K562 (cell line): ENCODE results near the gene CCDC97.

Experiments
- BRCA1 ChIP-seq, 2 experiments: fragments of 450-650 bp in 1 of 2; sonication (generic) in 1 of 2; formaldehyde crosslinking in 1 of 2; IDR thresholded peaks; 2 replicates each; pipeline versions ENCODE4 v1.5.0 to v1.6.1; 2017 to 2020; ENCODE audit warnings: mild to moderate bottlenecking in 1 of 2, missing genetic modification reagents in 1 of 2
- CTCF ChIP-seq, 3 experiments: IDR thresholded peaks in 2 of 3; conservative IDR thresholded peaks in 1 of 3; 2 replicates each; pipeline ENCODE4 v1.5.1; 2011 to 2012; ENCODE audit warnings: low read length in 3 of 3, mild to moderate bottlenecking in 3 of 3, control low read depth in 2 of 3, improper control_type of control experiment in 1 of 3, inconsistent platforms in 1 of 3, low read depth in 1 of 3, mixed read lengths in 1 of 3, moderate library complexity in 1 of 3; ENCODE audit not compliant: insufficient read depth in 2 of 3
- EZH2 ChIP-seq: IDR thresholded peaks from 2 replicates; pipeline ENCODE4 v1.6.1; 2012; ENCODE audit warnings: low read depth, mild to moderate bottlenecking, inconsistent platforms, low read length, borderline replicate concordance
- FOXA3 ChIP-seq, 2 experiments: fragments of 450-650 bp in 1 of 2; sonication (generic) in 1 of 2; formaldehyde crosslinking; IDR thresholded peaks in 1 of 2; conservative IDR thresholded peaks in 1 of 2; 2 replicates each; pipeline versions ENCODE4 v1.4.0 to v1.8.0; 2020 to 2022; ENCODE audit warnings: mild to moderate bottlenecking in 2 of 2, missing genetic modification reagents in 1 of 2
- MIER1 ChIP-seq: fragments of 450-650 bp; IDR thresholded peaks from 2 replicates; pipeline ENCODE4 v1.6.1; 2016; ENCODE audit warnings: antibody characterized with exemption, mild to moderate bottlenecking, low read depth
- MTA2 ChIP-seq: fragments of 450-650 bp; IDR thresholded peaks from 2 replicates; pipeline ENCODE4 v1.6.1; 2016; ENCODE audit warnings: low read depth
- POLR2A ChIP-seq: fragments of 450-650 bp; conservative IDR thresholded peaks from 2 replicates; pipeline ENCODE4 v1.6.1; 2016
- ZNF174 ChIP-seq: fragments of 250-450 bp; sonication (Bioruptor Pico); IDR thresholded peaks from 2 replicates; pipeline ENCODE4 v1.4.0; 2020; ENCODE audit warnings: mild to moderate bottlenecking

- no peak for TF ChIP-seq FOXA3 (CRISPR knock-in tag; conservative IDR thresholded peaks at IDR 0.05 in 1 of 2, IDR thresholded peaks at IDR 0.05 in 1 of 2)
- TF ChIP-seq POLR2A, result no peak
- no peak for TF ChIP-seq MIER1
- TF ChIP-seq ZNF174 (CRISPR knock-in tag), result no peak
- TF ChIP-seq CTCF (IDR thresholded peaks at IDR 0.05 in 2 of 3, conservative IDR thresholded peaks at IDR 0.05 in 1 of 3; ENCODE audit: insufficient read depth in 2 of 3, low read depth in 1 of 3, low read length in 3 of 3), result no peak
- no peak for TF ChIP-seq MTA2
- no peak for TF ChIP-seq EZH2
- TF ChIP-seq BRCA1 (IDR thresholded peaks at IDR 0.05), result no peak
- TF ChIP-seq BRCA1 (CRISPR knock-in tag; IDR thresholded peaks at IDR 0.05), result no peak
Observed at GRCh38 chr19:41355035-41355434, 45.1 kb downstream of the CCDC97 start.
